GM12864 (cell line): ENCODE measurements around the gene TGFB3.

Experiments used
- DNase-seq: peaks from one replicate; pipeline ENCODE4 v3.0.0-alpha.2; 2011; ENCODE audit warnings: low read depth
- H3K4me3 ChIP-seq: 2 replicates; pipeline ENCODE4 v1.5.1; 2011; ENCODE audit warnings: mild to moderate bottlenecking, low read depth, low read length, control low read depth
- CTCF ChIP-seq: IDR thresholded peaks from 2 replicates; pipeline ENCODE4 v1.5.1; 2011; ENCODE audit warnings: low read depth, mild to moderate bottlenecking, moderate library complexity, low read length, control low read depth, inconsistent platforms; ENCODE audit errors: missing control alignments

TGFB3 gene

GRCh38 chr14:75999511-76000190, 17.9 kb upstream of the TGFB3 start:
- no peak overlapping the region for H3K4me3 ChIP-seq
- TF ChIP-seq CTCF, result no peak
- no peak for DNase-seq

- no peak for DNase-seq
- H3K4me3 ChIP-seq, result no peak overlapping the region
- no peak for TF ChIP-seq CTCF
These were observed 14.7 kb upstream of the TGFB3 start for GRCh38 chr14:75996488-75996887.

DNA sequence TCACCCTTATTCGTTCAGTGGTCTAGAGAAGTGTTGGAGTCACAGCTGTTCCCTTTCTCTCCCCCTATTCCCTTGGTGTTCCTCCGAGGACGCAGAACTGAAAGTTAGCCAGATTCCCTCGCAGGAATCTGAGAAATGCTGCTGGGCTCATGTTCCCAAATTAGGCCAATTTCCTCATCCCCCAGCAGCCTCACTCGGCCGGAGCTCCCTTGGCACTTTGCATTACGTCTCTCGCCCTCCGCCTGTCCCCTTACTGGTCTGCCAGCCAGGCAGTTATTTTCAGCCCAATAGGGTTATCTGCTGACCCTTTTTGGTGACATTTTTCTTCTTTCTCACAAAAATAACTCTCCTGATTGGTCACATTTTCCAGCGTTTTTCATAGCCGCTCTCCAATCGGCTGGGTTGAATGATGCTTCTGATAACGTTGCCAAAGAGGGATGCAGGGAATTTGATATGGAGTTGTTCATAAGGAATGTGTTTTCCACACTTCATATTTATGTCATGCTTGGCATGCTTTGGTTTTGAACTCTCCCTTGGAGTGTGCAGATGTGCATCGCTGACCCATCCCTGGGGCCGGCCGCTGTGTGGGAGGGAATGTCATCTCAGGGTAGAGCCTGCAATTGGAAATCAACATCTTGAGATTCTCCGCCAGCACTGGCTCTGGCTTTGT, 13.7 kb upstream of the TGFB3 start:
- H3K4me3 ChIP-seq, result no peak overlapping the region
- no peak for TF ChIP-seq CTCF
- no peak for DNase-seq

DNA sequence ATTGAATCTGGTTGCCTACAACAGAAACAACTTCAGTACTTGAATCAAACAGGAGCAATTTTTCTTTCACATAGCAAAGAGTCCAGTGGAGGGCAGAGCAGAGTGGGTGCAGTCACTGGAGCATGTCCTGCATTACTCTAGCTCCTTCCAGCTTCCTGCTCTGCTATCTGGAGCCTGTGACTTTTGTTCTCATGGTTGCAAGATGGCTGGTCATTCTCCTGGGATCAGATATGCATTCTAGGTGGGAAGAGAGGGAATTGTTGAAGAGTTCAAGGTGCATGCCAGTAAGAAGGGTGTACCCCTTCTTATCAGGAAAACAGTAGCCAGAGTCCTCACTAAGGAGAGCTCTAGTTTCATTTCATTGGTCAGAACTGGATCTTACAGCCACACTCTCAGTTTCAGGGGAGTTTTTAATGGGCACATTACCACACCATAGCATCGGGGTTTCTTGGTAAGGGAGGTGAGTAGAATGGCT, 11.8 kb upstream of the TGFB3 start:
- no peak overlapping the region for H3K4me3 ChIP-seq
- no peak for DNase-seq
- TF ChIP-seq CTCF, result peak; percentile 3

GRCh38 chr14:75991753-75992152, 10.0 kb upstream of the TGFB3 start:
- no peak for TF ChIP-seq CTCF
- no peak for DNase-seq
- no peak overlapping the region for H3K4me3 ChIP-seq

- no peak overlapping the region for H3K4me3 ChIP-seq
- TF ChIP-seq CTCF, result no peak
- no peak for DNase-seq
These were observed 8.5 kb upstream of the TGFB3 start for GRCh38 chr14:75990297-75990696.
